Gastrocnemius medialis (tissue), 4 donors: ENCODE measurements around the gene KCNQ5. TPM values are rescaled to one million over a fixed set of nuclear protein-coding genes. Genes with fewer than 3 reads are reported as not detected.
A peak's percentile ranks its signal among the peaks of the same experiment; 100 is the strongest.

Source experiments
- ATAC-seq, 2 donors: fragments of 150-250 bp; one replicate each; pipeline ENCODE4 v1.9.1; 2016
- DNase-seq, 2 donors: peaks; one replicate each; pipeline ENCODE4 v3.0.0-alpha.2; 2019
- H3K27ac ChIP-seq, 4 donors: fragments of 200-600 bp; sonication (generic); 1 replicate in 1 of 4; 2 replicates in 3 of 4; pipeline ENCODE4 v1.5.1; 2016 to 2018; ENCODE audit warnings: mild to moderate bottlenecking in 2 of 4, moderate library complexity in 1 of 4
- H3K27me3 ChIP-seq, 3 donors: fragments of 200-600 bp; sonication (generic) in 2 of 3; 1 replicate in 1 of 3; 2 replicates in 2 of 3; pipeline versions ENCODE4 v1.5.1 to v1.6.0; 2016 to 2019; ENCODE audit warnings: mild to moderate bottlenecking in 1 of 3, moderate library complexity in 1 of 3
- H3K36me3 ChIP-seq, 2 donors: fragments of 200-600 bp; sonication (generic) in 1 of 2; one replicate each; pipeline ENCODE4 v1.5.1; 2017 to 2018
- H3K4me1 ChIP-seq, 2 donors: fragments of 200-600 bp; sonication (generic) in 1 of 2; one replicate each; pipeline ENCODE4 v1.5.1; 2016 to 2017; ENCODE audit warnings: mild to moderate bottlenecking in 2 of 2
- H3K4me3 ChIP-seq, 4 donors: fragments of 200-600 bp; sonication (generic) in 3 of 4; 1 replicate in 1 of 4; 2 replicates in 3 of 4; pipeline ENCODE4 v1.5.1; 2016 to 2019; ENCODE audit warnings: mild to moderate bottlenecking in 2 of 4
- H3K9me3 ChIP-seq, 3 donors: fragments of 200-600 bp; sonication (generic) in 2 of 3; 1 replicate in 1 of 3; 2 replicates in 2 of 3; pipeline ENCODE4 v1.5.1; 2016 to 2019
- POLR2A ChIP-seq, 2 donors: fragments of 450-650 bp; IDR thresholded peaks; one replicate each; pipeline ENCODE4 v1.6.1; 2017; ENCODE audit warnings: antibody characterized with exemption in 2 of 2, mild to moderate bottlenecking in 2 of 2, moderate library complexity in 2 of 2
- in situ Hi-C, 4 donors: fragments of 200-750 bp; cut with MboI; loops; one replicate each; pipeline versions ENCODE4 v1.15.0 to v1.8.0; 2017; ENCODE audit warnings: low sequenced_read_pairs in 4 of 4
- intact Hi-C: fragments of 100-400 bp; cut with DNase I; formaldehyde crosslinking; loops from one replicate; pipeline ENCODE4 v1.15.1; 2023; ENCODE audit warnings: low total_unique reads
- total RNA-seq, 4 donors: library from RNA; depleted of rRNA; stranded (reverse); fragments of >200 nt; gene quantifications; one replicate each; pipeline versions ENCODE4 v1.1.0 to v1.2.3, GENCODE V29; 2016
- TF ChIP-seq, protein P1 (sequence below), 5 experiments: fragments of 450-650 bp in 3 of 5; fragments of 200-600 bp in 2 of 5; sonication (generic) in 2 of 5; IDR thresholded peaks in 4 of 5; conservative IDR thresholded peaks in 1 of 5; 1 replicate in 4 of 5; 2 replicates in 1 of 5; pipeline ENCODE4 v1.5.1; 2016 to 2019; ENCODE audit warnings: antibody characterized with exemption in 5 of 5, mild to moderate bottlenecking in 3 of 5, moderate library complexity in 3 of 5

The KCNQ5 gene
- total RNA-seq, 4 donors from 2014 or later: 5.3 to 19.3 (median 15.1) TPM

DNA sequence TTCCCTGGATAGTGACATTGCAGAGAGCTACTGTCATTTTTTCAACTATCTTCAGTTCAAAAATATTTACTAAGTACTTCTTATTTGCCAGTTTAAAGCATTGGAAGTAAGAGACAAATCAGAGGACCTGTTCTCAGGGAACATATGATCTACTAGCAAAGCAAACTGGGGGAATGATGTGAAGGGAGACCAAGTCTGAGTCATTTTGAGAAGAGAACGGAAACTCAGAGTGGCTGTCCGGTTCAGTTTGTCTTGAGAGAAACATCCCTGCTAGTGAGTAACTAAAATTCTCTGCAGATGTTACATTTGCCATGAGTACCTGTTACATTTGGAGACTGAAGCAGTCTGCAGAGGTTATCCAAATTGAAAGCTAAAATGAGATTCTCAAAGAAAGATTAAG, 118.3 kb downstream of the KCNQ5 start:
- no peaks in the 10 kb centered on the region for H3K9me3 ChIP-seq
- in situ Hi-C loops (loop anchor here in 1 of 4 donors (10.0 kb wide), 1 partner anchor 125 kb away; no protein-coding TSS in a partner anchor), intact Hi-C loops (loop anchor here (5.0 kb wide), 1 partner anchor 227 kb away; no protein-coding TSS in a partner anchor)
- peaks cover 27 to 35% of the 10 kb centered on the region in 2 donors for H3K4me1 ChIP-seq
- TF ChIP-seq, protein P1, sequence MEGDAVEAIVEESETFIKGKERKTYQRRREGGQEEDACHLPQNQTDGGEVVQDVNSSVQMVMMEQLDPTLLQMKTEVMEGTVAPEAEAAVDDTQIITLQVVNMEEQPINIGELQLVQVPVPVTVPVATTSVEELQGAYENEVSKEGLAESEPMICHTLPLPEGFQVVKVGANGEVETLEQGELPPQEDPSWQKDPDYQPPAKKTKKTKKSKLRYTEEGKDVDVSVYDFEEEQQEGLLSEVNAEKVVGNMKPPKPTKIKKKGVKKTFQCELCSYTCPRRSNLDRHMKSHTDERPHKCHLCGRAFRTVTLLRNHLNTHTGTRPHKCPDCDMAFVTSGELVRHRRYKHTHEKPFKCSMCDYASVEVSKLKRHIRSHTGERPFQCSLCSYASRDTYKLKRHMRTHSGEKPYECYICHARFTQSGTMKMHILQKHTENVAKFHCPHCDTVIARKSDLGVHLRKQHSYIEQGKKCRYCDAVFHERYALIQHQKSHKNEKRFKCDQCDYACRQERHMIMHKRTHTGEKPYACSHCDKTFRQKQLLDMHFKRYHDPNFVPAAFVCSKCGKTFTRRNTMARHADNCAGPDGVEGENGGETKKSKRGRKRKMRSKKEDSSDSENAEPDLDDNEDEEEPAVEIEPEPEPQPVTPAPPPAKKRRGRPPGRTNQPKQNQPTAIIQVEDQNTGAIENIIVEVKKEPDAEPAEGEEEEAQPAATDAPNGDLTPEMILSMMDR (IDR thresholded peaks at IDR 0.05 in 4 of 5, conservative IDR thresholded peaks at IDR 0.05 in 1 of 5): no peak
- TF ChIP-seq POLR2A (IDR thresholded peaks at IDR 0.05): no peak
- no peaks in the 10 kb centered on the region for H3K27me3 ChIP-seq
- no peaks in the 10 kb centered on the region for H3K36me3 ChIP-seq
- no peak for DNase-seq
- no peak overlapping the region for H3K4me3 ChIP-seq
- ATAC-seq: no peak
- H3K27ac ChIP-seq: peak overlapping the region in 3 of 4 donors; percentile 11 to 86 (median 78)

DNA sequence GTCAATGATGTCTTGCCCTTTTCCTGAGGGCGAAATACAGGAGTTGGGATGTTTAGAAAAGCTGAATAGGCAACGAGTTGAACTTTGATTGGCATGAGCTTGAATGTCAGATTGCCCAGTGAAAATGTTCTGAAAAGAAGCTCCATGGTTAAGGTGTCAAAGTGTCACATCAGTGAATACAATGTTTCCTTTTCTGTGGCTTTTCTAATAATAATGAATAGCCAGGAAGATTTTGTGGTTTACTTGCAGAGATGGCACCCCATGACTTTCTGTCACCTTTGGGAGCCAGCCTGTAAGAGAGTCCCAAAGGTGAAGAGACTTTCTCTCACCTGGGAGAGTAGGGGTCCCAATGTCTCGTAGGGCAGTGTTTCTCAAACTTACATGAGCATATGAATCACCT, 119.2 kb downstream of the KCNQ5 start:
- H3K27me3 ChIP-seq: no peaks in the 10 kb centered on the region
- H3K9me3 ChIP-seq: no peaks in the 10 kb centered on the region
- DNase-seq (no peak), ATAC-seq (no peak)
- intact Hi-C loops: loop anchor here (5.0 kb wide), 1 partner anchor 226 kb away; no protein-coding TSS in a partner anchor
- no peak for TF ChIP-seq POLR2A (IDR thresholded peaks at IDR 0.05)
- TF ChIP-seq, protein P1 (IDR thresholded peaks at IDR 0.05 in 4 of 5, conservative IDR thresholded peaks at IDR 0.05 in 1 of 5): no peak
- no peak overlapping the region for H3K4me3 ChIP-seq
- no peaks in the 10 kb centered on the region for H3K36me3 ChIP-seq
- H3K27ac ChIP-seq: peak overlapping the region; percentile 76 to 86 (median 77)
- peaks cover 35 to 41% of the 10 kb centered on the region in 2 donors for H3K4me1 ChIP-seq
- in situ Hi-C loops: loop anchor here in 1 of 4 donors (10.0 kb wide), 1 partner anchor 124 kb away; no protein-coding TSS in a partner anchor

DNA sequence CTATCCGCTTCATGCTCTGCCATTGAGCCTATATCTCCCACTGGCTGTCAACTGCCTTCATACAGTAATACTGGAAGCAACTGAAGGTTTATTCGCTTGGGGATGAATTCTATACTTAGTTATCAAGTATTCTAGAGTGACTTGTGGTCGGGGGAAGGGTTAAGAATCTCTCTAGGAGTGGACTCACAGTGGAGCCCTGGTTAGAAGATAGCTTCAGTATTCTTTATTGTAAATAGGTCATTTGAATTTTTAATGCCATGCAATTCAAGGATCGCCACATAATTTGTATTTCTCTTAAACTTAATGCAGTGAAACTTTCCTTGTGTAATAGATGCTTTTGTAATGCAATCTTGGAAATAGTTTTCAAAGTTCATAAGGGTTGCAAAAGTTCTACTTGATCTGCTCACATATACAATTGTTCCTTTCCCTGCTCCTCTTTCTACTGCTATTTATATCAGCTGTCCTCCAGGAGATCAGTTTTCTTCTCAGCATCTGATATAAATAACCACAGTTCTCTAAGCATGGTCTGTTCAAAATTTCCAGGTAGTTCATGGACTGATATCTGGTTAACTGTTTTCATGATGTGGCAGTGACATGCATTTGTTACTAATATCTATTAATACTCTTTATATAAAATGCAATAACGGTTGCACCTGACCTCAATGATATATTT, 120.3 kb downstream of the KCNQ5 start:
- ATAC-seq (peak; percentile 88 to 91), DNase-seq (no peak)
- intact Hi-C loops: loop anchor here (1.0 to 5.0 kb wide), 3 partner anchors 119 to 225 kb away; no protein-coding TSS in a partner anchor
- Histone ChIP-seq H3K36me3 (no peaks in the 10 kb centered on the region), H3K9me3 (no peaks in the 10 kb centered on the region), H3K4me3 (peak overlapping the region in 1 of 4 donors; percentile 7), H3K4me1 (peaks cover 38 to 48% of the 10 kb centered on the region in 2 donors), H3K27ac (peak overlapping the region; percentile 76 to 86 (median 77)), H3K27me3 (no peaks in the 10 kb centered on the region)
- in situ Hi-C loops: loop anchor here in 1 of 4 donors (10.0 kb wide), 1 partner anchor 123 kb away; no protein-coding TSS in a partner anchor
- TF ChIP-seq POLR2A (IDR thresholded peaks at IDR 0.05): no peak
- TF ChIP-seq, protein P1 (IDR thresholded peaks at IDR 0.05 in 4 of 5, conservative IDR thresholded peaks at IDR 0.05 in 1 of 5): no peak

DNA sequence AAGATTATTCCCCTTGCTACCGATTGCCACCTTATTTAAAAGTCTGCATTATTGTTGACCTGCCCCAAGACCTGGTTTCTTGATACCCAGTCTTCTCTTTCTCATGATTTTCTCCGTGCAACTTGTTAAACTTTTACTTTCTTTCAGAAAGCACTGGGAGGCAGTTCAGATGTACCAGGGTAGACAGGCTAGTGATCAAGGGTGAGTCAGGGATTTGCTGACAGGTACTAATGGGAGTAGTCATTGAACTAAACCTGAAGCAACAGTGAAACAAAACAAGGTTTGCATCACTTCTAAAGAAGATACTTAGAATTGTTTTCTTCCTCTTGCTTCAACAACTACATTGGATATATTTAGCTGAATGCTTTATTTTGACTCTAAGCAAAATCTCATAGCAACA, 124.4 kb downstream of the KCNQ5 start:
- intact Hi-C loops: loop anchor here (2.0 to 5.0 kb wide), 2 partner anchors 71 to 205 kb away; no protein-coding TSS in a partner anchor
- ATAC-seq: peak; percentile 63 to 77
- H3K27me3 ChIP-seq: no peaks in the 10 kb centered on the region

More for the DNA sequence above, 124.4 kb downstream of the KCNQ5 start:
- in situ Hi-C loops: loop anchor here in 1 of 4 donors (10.0 kb wide), 1 partner anchor 119 kb away; no protein-coding TSS in a partner anchor
- no peak for DNase-seq
- H3K4me1 ChIP-seq: peaks cover 36 to 49% of the 10 kb centered on the region in 2 donors
- no peaks in the 10 kb centered on the region for H3K36me3 ChIP-seq
- H3K9me3 ChIP-seq: no peaks in the 10 kb centered on the region
- peak overlapping the region in 3 of 4 donors; percentile 31 to 39 (median 34) for H3K27ac ChIP-seq
- TF ChIP-seq, protein P1 (IDR thresholded peaks at IDR 0.05 in 4 of 5, conservative IDR thresholded peaks at IDR 0.05 in 1 of 5): no peak
- no peak for TF ChIP-seq POLR2A (IDR thresholded peaks at IDR 0.05)
- H3K4me3 ChIP-seq: no peak overlapping the region
